Tibial artery (tissue), 4 donors: ENCODE measurements around the gene FSTL4.

Experiments
- DNase-seq, 2 donors: peaks; one replicate each; pipeline ENCODE4 v3.0.0-alpha.2; 2019
- H3K27ac ChIP-seq, 2 donors: fragments of 200-600 bp; sonication (generic) in 1 of 2; 1 replicate in 1 of 2; 2 replicates in 1 of 2; pipeline ENCODE4 v1.5.1; 2018 to 2019; ENCODE audit warnings: mild to moderate bottlenecking in 1 of 2
- H3K27me3 ChIP-seq, 2 donors: fragments of 200-600 bp; sonication (generic) in 1 of 2; one replicate each; pipeline versions ENCODE4 v1.5.1 to v1.6.0; 2016 to 2019
- H3K36me3 ChIP-seq, 3 donors: fragments of 200-600 bp; sonication (generic) in 2 of 3; one replicate each; pipeline ENCODE4 v1.5.1; 2016 to 2019; ENCODE audit warnings: mild to moderate bottlenecking in 2 of 3
- H3K4me1 ChIP-seq, 4 donors: fragments of 200-600 bp; sonication (generic) in 2 of 4; 1 replicate in 3 of 4; 2 replicates in 1 of 4; pipeline ENCODE4 v1.5.1; 2016 to 2019
- H3K4me3 ChIP-seq, 2 donors: fragments of 200-600 bp; sonication (generic) in 1 of 2; 1 replicate in 1 of 2; 2 replicates in 1 of 2; pipeline ENCODE4 v1.5.1; 2018 to 2019; ENCODE audit warnings: mild to moderate bottlenecking in 2 of 2
- H3K9me3 ChIP-seq, 3 donors: fragments of 200-600 bp; sonication (generic) in 1 of 3; one replicate each; pipeline ENCODE4 v1.5.1; 2016 to 2019
- CTCF ChIP-seq, 2 experiments: fragments of 200-600 bp in 1 of 2; fragments of 450-650 bp in 1 of 2; IDR thresholded peaks; one replicate each; pipeline ENCODE4 v1.5.1; 2017 to 2019; ENCODE audit warnings: antibody characterized with exemption in 2 of 2, mild to moderate bottlenecking in 1 of 2, moderate library complexity in 1 of 2
- intact Hi-C: fragments of 100-400 bp; cut with DNase I; formaldehyde crosslinking; loops from one replicate; pipeline ENCODE4 v1.15.0; 2023; ENCODE audit warnings: low total_unique reads

Gene FSTL4

GRCh38 chr5:133607451-133607850 lies 4.9 kb downstream of the FSTL4 start:
- H3K27me3 ChIP-seq, result peaks cover 3 to 58% of the 10 kb centered on the region in 2 donors
- no peak for DNase-seq

GRCh38 chr5:133606835-133607234 lies 5.5 kb downstream of the FSTL4 start:
- Histone ChIP-seq H3K4me3 (no peak overlapping the region), H3K4me1 (peaks cover under 1 to 15% (median 13%) of the 10 kb centered on the region in 4 donors), H3K27ac (no peak overlapping the region), H3K36me3 (no peaks in the 10 kb centered on the region), H3K9me3 (no peaks in the 10 kb centered on the region), H3K27me3 (peaks cover 0 to 55% of the 10 kb centered on the region in 2 donors)
- intact Hi-C loops, result no loop called here
- DNase-seq, result no peak
- no peak for TF ChIP-seq CTCF (IDR thresholded peaks at IDR 0.05)

More at GRCh38 chr5:133607451-133607850, 4.9 kb downstream of the FSTL4 start:
- no peak overlapping the region for H3K4me3 ChIP-seq
- TF ChIP-seq CTCF (IDR thresholded peaks at IDR 0.05), result no peak
- H3K9me3 ChIP-seq, result no peaks in the 10 kb centered on the region
- intact Hi-C loops, result no loop called here
- no peaks in the 10 kb centered on the region for H3K36me3 ChIP-seq
- peaks cover 4 to 21% (median 18%) of the 10 kb centered on the region in 4 donors for H3K4me1 ChIP-seq
- H3K27ac ChIP-seq, result no peak overlapping the region

- H3K9me3 ChIP-seq, result no peaks in the 10 kb centered on the region
- intact Hi-C loops, result no loop called here
- TF ChIP-seq CTCF (IDR thresholded peaks at IDR 0.05), result no peak
Measured at GRCh38 chr5:133605323-133605722, 7.0 kb downstream of the FSTL4 start.

GRCh38 chr5:133603711-133604110 lies 8.6 kb downstream of the FSTL4 start:
- no peaks in the 10 kb centered on the region for H3K9me3 ChIP-seq
- no peaks in the 10 kb centered on the region for H3K4me1 ChIP-seq
- intact Hi-C loops, result no loop called here
- no peak overlapping the region for H3K4me3 ChIP-seq
- peaks cover 0 to 27% of the 10 kb centered on the region in 2 donors for H3K27me3 ChIP-seq
- DNase-seq, result no peak
- no peak overlapping the region for H3K27ac ChIP-seq
- TF ChIP-seq CTCF (IDR thresholded peaks at IDR 0.05), result no peak
- H3K36me3 ChIP-seq, result no peaks in the 10 kb centered on the region

More at GRCh38 chr5:133605323-133605722, 7.0 kb downstream of the FSTL4 start:
- H3K4me3 ChIP-seq, result no peak overlapping the region
- H3K36me3 ChIP-seq, result no peaks in the 10 kb centered on the region
- no peaks in the 10 kb centered on the region for H3K4me1 ChIP-seq
- H3K27ac ChIP-seq, result no peak overlapping the region
- H3K27me3 ChIP-seq, result peaks cover 0 to 40% of the 10 kb centered on the region in 2 donors
- no peak for DNase-seq

- no peak for TF ChIP-seq CTCF (IDR thresholded peaks at IDR 0.05)
- H3K27me3 ChIP-seq, result peaks cover 0 to 19% of the 10 kb centered on the region in 2 donors
- no peaks in the 10 kb centered on the region for H3K36me3 ChIP-seq
- no peaks in the 10 kb centered on the region for H3K9me3 ChIP-seq
- no peak overlapping the region for H3K4me3 ChIP-seq
- H3K4me1 ChIP-seq, result no peaks in the 10 kb centered on the region
- H3K27ac ChIP-seq, result no peak overlapping the region
- no peak for DNase-seq
- intact Hi-C loops, result no loop called here
Measured at GRCh38 chr5:133602835-133603380, 9.4 kb downstream of the FSTL4 start.

GRCh38 chr5:133599600-133599999 lies 12.7 kb downstream of the FSTL4 start:
- Histone ChIP-seq H3K27ac (no peak overlapping the region), H3K4me3 (no peak overlapping the region), H3K36me3 (no peaks in the 10 kb centered on the region), H3K27me3 (peaks cover 0 to 11% of the 10 kb centered on the region in 2 donors), H3K4me1 (no peaks in the 10 kb centered on the region), H3K9me3 (no peaks in the 10 kb centered on the region)
- intact Hi-C loops, result no loop called here
- no peak for TF ChIP-seq CTCF (IDR thresholded peaks at IDR 0.05)
- peak in 1 of 2 donors; percentile 27 for DNase-seq
